DLD1 (cell line): Measurements from ENCODE around the gene CXXC5.

Source experiments
- in situ Hi-C: cut with HindIII; loops from 2 replicates; pipeline ENCODE4 v1.10.0; 2017; ENCODE audit warnings: low sequenced_read_pairs

Gene CXXC5

GRCh38 chr5:139663207-139664085 is 15.3 kb downstream of the CXXC5 start:
- in situ Hi-C loops, result no loop called here

GRCh38 chr5:139664086-139664693 is 16.0 kb downstream of the CXXC5 start:
- in situ Hi-C loops, result no loop called here

GRCh38 chr5:139664727-139665351 is 16.7 kb downstream of the CXXC5 start:
- in situ Hi-C loops, result no loop called here

- in situ Hi-C loops, result no loop called here
Measured at GRCh38 chr5:139665626-139666025, 17.5 kb downstream of the CXXC5 start.

- in situ Hi-C loops, result no loop called here
Measured at GRCh38 chr5:139666551-139666950, 18.4 kb downstream of the CXXC5 start.

GRCh38 chr5:139667001-139667729 is 19.0 kb downstream of the CXXC5 start:
- in situ Hi-C loops, result no loop called here

- in situ Hi-C loops, result no loop called here
Measured at GRCh38 chr5:139667730-139668063, 19.5 kb downstream of the CXXC5 start.

GRCh38 chr5:139668064-139668880 is 20.1 kb downstream of the CXXC5 start:
- in situ Hi-C loops, result no loop called here

GRCh38 chr5:139668924-139669661 is 20.9 kb downstream of the CXXC5 start:
- in situ Hi-C loops, result no loop called here

- in situ Hi-C loops, result no loop called here
Measured at GRCh38 chr5:139669662-139670368, 21.7 kb downstream of the CXXC5 start.

- in situ Hi-C loops, result no loop called here
Measured at GRCh38 chr5:139670369-139671095, 22.4 kb downstream of the CXXC5 start.

GRCh38 chr5:139671096-139671841 is 23.1 kb downstream of the CXXC5 start:
- in situ Hi-C loops, result no loop called here

- in situ Hi-C loops, result no loop called here
Measured at GRCh38 chr5:139675213-139675612, 27.1 kb downstream of the CXXC5 start.

- in situ Hi-C loops, result no loop called here
Measured at GRCh38 chr5:139675825-139676224, 27.7 kb downstream of the CXXC5 start.

GRCh38 chr5:139676406-139676805 is 28.3 kb downstream of the CXXC5 start:
- in situ Hi-C loops, result no loop called here

- in situ Hi-C loops, result no loop called here
Measured at GRCh38 chr5:139676951-139677735, 29.0 kb downstream of the CXXC5 start.
